Endothelial cell of umbilical vein (primary cell): Measurements from ENCODE around the gene NAPB. TPM values are rescaled to one million over a fixed set of nuclear protein-coding genes. Genes with fewer than 3 reads are reported as not detected.

Experiments used
- BruUV-seq: library from RNA; stranded (reverse); fragments of 400-500 nt; replicated peaks from 2 replicates; lab custom pipeline; 2021; lab: Mats Ljungman, UMichigan
- CTCF ChIA-PET: fragments of 300-600, 350-600 bp; sonication (Branson Sonifier 250); formaldehyde crosslinking; loops from one replicate; lab custom pipeline; 2021; ENCODE audit warnings: antibody characterized with exemption, inconsistent platforms; lab: Charles Lee
- POLR2A ChIA-PET: fragments of 300-600, 350-600 bp; sonication (Branson Sonifier 250); formaldehyde crosslinking; loops from one replicate; lab custom pipeline; 2021; ENCODE audit warnings: antibody characterized with exemption, inconsistent platforms; lab: Charles Lee
- DNase-seq: peaks from one replicate; pipeline ENCODE4 v3.0.0-alpha.2; 2011; ENCODE audit warnings: low read depth, low spot score
- FAIRE-seq: peaks from 2 replicates; lab custom pipeline; 2011; peaks lifted over from hg19 to GRCh38; lab: Jason Lieb, UNC
- H2AFZ ChIP-seq: 2 replicates; pipeline ENCODE4 v1.6.0; 2012; ENCODE audit warnings: low read depth, low read length, control low read depth, inconsistent platforms
- H3K27ac ChIP-seq: 2 replicates; pipeline ENCODE4 v1.5.1; 2011; ENCODE audit warnings: low read depth, mild to moderate bottlenecking, control low read depth, low read length, moderate library complexity; ENCODE audit not compliant: insufficient read depth
- H3K27me3 ChIP-seq, 2 experiments: 2 replicates each; pipeline versions ENCODE4 v1.6.0 to v1.6.1; 2011; ENCODE audit warnings: low read length in 2 of 2, mixed read lengths in 1 of 2; ENCODE audit not compliant: control insufficient read depth in 2 of 2, insufficient read depth in 2 of 2
- H3K36me3 ChIP-seq, 2 experiments: 2 replicates in 1 of 2; 3 replicates in 1 of 2; pipeline ENCODE4 v1.5.1; 2011; ENCODE audit warnings: low read length in 2 of 2, mild to moderate bottlenecking in 1 of 2, moderate library complexity in 1 of 2; ENCODE audit not compliant: control insufficient read depth in 2 of 2, insufficient read depth in 2 of 2; ENCODE audit errors: extremely low read depth in 1 of 2
- H3K4me1 ChIP-seq: 3 replicates; pipeline ENCODE4 v1.5.1; 2011; ENCODE audit warnings: mild to moderate bottlenecking, low read length; ENCODE audit not compliant: control insufficient read depth, insufficient read depth; ENCODE audit errors: extremely low read depth
- H3K4me2 ChIP-seq: 2 replicates; pipeline ENCODE4 v1.6.1; 2011; ENCODE audit warnings: low read length, control low read depth, mixed read lengths; ENCODE audit not compliant: insufficient read depth
- H3K4me3 ChIP-seq, 3 experiments: fragments of 200-600 bp in 1 of 3; sonication (generic), shearing (Covaris generic) in 1 of 3; replicated peaks in 1 of 3; 2 replicates each; pipeline ENCODE4 v1.5.1; 2011 to 2016; ENCODE audit warnings: control low read depth in 3 of 3, low read length in 3 of 3, mild to moderate bottlenecking in 2 of 3, inconsistent platforms in 1 of 3, low read depth in 1 of 3, moderate library complexity in 1 of 3; ENCODE audit not compliant: insufficient read depth in 1 of 3
- H3K79me2 ChIP-seq: 2 replicates; pipeline ENCODE4 v1.6.0; 2012; ENCODE audit warnings: low read length, inconsistent platforms; ENCODE audit not compliant: control insufficient read depth, insufficient read depth
- H3K9ac ChIP-seq: replicated peaks from 2 replicates; pipeline ENCODE3; 2011; ENCODE audit warnings: low read length, control low read depth; ENCODE audit not compliant: insufficient read depth; ENCODE audit errors: extremely low read depth
- H3K9me1 ChIP-seq: replicated peaks from 3 replicates; pipeline ENCODE4 v1.6.0; 2011; ENCODE audit warnings: mild to moderate bottlenecking, low read length; ENCODE audit not compliant: control insufficient read depth, insufficient read depth; ENCODE audit errors: extremely low read depth
- H3K9me3 ChIP-seq: replicated peaks from 2 replicates; pipeline ENCODE4 v1.5.1; 2012; ENCODE audit warnings: low read length, inconsistent platforms; ENCODE audit not compliant: control insufficient read depth, insufficient read depth
- H4K20me1 ChIP-seq: replicated peaks from 2 replicates; pipeline ENCODE3; 2011; ENCODE audit warnings: mild to moderate bottlenecking, low read length; ENCODE audit not compliant: control insufficient read depth, insufficient read depth; ENCODE audit errors: extremely low read depth
- EZH2 ChIP-seq: IDR thresholded peaks from 2 replicates; pipeline ENCODE4 v1.6.1; 2012; ENCODE audit warnings: borderline replicate concordance, low read depth, mild to moderate bottlenecking, moderate library complexity, low read length, inconsistent platforms; ENCODE audit not compliant: severe bottlenecking
- FOS ChIP-seq: IDR thresholded peaks from 2 replicates; pipeline ENCODE4 v1.6.1; 2011; ENCODE audit warnings: mild to moderate bottlenecking, low read length, moderate library complexity, borderline replicate concordance; ENCODE audit not compliant: insufficient read depth
- GATA2 ChIP-seq: IDR thresholded peaks from 2 replicates; pipeline ENCODE4 v1.7.0; 2011; ENCODE audit warnings: low read depth, mild to moderate bottlenecking, moderate library complexity, mixed read lengths, low read length; ENCODE audit not compliant: insufficient read length, insufficient read depth
- JUN ChIP-seq: IDR thresholded peaks from 2 replicates; pipeline ENCODE4 v1.6.1; 2011; ENCODE audit warnings: borderline replicate concordance, low read depth; ENCODE audit not compliant: insufficient read length, insufficient read depth
- MYC ChIP-seq: IDR thresholded peaks from one replicate; pipeline ENCODE4 v1.6.1; 2011; ENCODE audit warnings: mild to moderate bottlenecking, low read depth, low read length
- POLR2A ChIP-seq: IDR thresholded peaks from 2 replicates; pipeline ENCODE4 v1.6.1; 2012; ENCODE audit warnings: low read depth, mild to moderate bottlenecking, control low read depth, low read length
- POLR2AphosphoS5 ChIP-seq: IDR thresholded peaks from 2 replicates; pipeline ENCODE4 v1.6.1; 2012; ENCODE audit warnings: low read depth, mild to moderate bottlenecking, control low read depth, low read length, moderate library complexity; ENCODE audit not compliant: insufficient read depth
- dilution Hi-C: fragments of 300-500 bp; cut with MboI; formaldehyde crosslinking; loops from one replicate; pipeline ENCODE4 v1.15.0; 2019; ENCODE audit warnings: low sequenced_read_pairs; ENCODE audit not compliant: extremely low pct_ligation_motif_present
- intact Hi-C: fragments of 100-400 bp; cut with micrococcal nuclease; formaldehyde crosslinking; loops from one replicate; pipeline ENCODE4 v1.10.0; 2022
- polyA plus RNA-seq, 4 experiments: library from polyadenylated mRNA; depleted of rRNA in 3 of 4; stranded (reverse) in 3 of 4; unstranded in 1 of 4; fragments of >200 nt; gene quantifications; 2 replicates each; pipeline versions ENCODE4 v1.2.1 to v1.2.3, GENCODE V29; 2011 to 2012; ENCODE audit warnings: missing spikeins in 1 of 4
- total RNA-seq: library from RNA; stranded (reverse); gene quantifications from 2 replicates; pipeline ENCODE4 v1.2.3, GENCODE V29; 2021
- TF ChIP-seq, protein P1 (sequence below), 2 donors: IDR thresholded peaks; 1 replicate in 1 of 2; 2 replicates in 1 of 2; pipeline ENCODE4 v1.5.1; 2011; ENCODE audit warnings: low read length in 2 of 2, mild to moderate bottlenecking in 2 of 2, moderate library complexity in 2 of 2, control low read depth in 1 of 2, inconsistent platforms in 1 of 2, low read depth in 1 of 2; ENCODE audit not compliant: insufficient read depth in 1 of 2; ENCODE audit errors: extremely low read depth in 1 of 2
- TF ChIP-seq, protein P2 (sequence below): IDR thresholded peaks from 2 replicates; pipeline ENCODE4 v1.6.1; 2011; ENCODE audit not compliant: insufficient read depth, insufficient read length

The NAPB gene
- total and polyA plus RNA-seq, 2 donors (not counting 3 experiments of a cell fraction or from before 2014, with no cell fraction given): 4.7 to 10.1 TPM

DNA sequence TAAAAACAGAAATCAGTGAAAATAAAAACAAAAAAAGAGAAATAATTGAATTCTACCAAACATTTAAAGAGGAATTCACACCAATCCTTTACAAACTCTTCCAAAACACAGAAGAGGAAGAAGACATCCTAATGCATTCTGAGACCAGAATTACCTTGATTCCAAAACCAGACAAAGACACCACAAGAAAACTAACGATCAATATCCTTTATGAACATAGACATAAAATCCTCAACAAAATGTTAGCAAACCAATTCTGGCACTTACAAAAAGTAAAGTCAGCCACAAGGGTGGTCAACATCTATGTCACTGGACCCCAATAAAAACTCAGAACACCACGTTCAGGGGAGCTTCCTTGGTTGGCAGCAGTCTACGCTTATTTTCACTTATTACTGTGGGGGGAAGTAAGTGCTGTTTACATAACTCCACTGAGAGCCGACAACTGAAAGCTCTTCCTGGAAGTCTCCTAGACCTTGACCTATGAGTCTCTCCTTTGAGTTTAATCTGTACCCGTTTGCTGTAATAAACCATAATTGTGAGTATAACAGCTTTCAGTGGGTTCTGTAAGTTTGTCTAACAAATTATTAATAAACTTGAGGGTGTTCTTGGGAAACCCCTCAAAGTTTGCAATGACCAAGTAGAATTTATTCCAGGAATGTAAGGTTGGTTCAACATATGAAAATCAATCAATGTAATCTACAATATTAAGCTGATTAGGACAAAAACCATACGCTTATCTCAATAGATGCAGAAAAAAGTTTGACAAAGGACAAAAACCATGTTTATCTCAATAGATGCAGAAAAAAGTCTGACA, 34.8 kb downstream of the NAPB start:
- Histone ChIP-seq H4K20me1 (no peaks in the 10 kb centered on the region), H3K4me1 (peaks cover 3% of the 10 kb centered on the region), H3K27ac (no peak overlapping the region), H3K9ac (no peak overlapping the region), H3K79me2 (peaks cover 2% of the 10 kb centered on the region), H2AFZ (no peak overlapping the region), H3K36me3 (peaks cover 2% of the 10 kb centered on the region in 2 experiments), H3K4me3 (no peak overlapping the region), H3K4me2 (no peak overlapping the region), H3K9me3 (no peaks in the 10 kb centered on the region), H3K27me3 (no peaks in the 10 kb centered on the region), H3K9me1 (no peaks in the 10 kb centered on the region)
- dilution Hi-C loops (no loop called here), intact Hi-C loops (no loop called here)
- BruUV-seq: no TSS peak
- DNase-seq: peak; percentile 20
- no peak for TF ChIP-seq MYC
- no peak for TF ChIP-seq EZH2
- TF ChIP-seq, protein P1, sequence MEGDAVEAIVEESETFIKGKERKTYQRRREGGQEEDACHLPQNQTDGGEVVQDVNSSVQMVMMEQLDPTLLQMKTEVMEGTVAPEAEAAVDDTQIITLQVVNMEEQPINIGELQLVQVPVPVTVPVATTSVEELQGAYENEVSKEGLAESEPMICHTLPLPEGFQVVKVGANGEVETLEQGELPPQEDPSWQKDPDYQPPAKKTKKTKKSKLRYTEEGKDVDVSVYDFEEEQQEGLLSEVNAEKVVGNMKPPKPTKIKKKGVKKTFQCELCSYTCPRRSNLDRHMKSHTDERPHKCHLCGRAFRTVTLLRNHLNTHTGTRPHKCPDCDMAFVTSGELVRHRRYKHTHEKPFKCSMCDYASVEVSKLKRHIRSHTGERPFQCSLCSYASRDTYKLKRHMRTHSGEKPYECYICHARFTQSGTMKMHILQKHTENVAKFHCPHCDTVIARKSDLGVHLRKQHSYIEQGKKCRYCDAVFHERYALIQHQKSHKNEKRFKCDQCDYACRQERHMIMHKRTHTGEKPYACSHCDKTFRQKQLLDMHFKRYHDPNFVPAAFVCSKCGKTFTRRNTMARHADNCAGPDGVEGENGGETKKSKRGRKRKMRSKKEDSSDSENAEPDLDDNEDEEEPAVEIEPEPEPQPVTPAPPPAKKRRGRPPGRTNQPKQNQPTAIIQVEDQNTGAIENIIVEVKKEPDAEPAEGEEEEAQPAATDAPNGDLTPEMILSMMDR (IDR thresholded peaks at IDR 0.05; ENCODE audit: extremely low read depth in 1 of 2, insufficient read depth in 1 of 2, low read depth in 1 of 2, low read length in 2 of 2): no peak
- TF ChIP-seq POLR2A: no peak
- TF ChIP-seq GATA2: no peak
- TF ChIP-seq JUN: no peak
- TF ChIP-seq POLR2AphosphoS5: no peak
- TF ChIP-seq, protein P2, sequence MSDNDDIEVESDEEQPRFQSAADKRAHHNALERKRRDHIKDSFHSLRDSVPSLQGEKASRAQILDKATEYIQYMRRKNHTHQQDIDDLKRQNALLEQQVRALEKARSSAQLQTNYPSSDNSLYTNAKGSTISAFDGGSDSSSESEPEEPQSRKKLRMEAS: no peak
- TF ChIP-seq FOS: no peak
- ChIA-PET CTCF (interaction anchor here (1.0 to 2.6 kb wide), 5 partner anchors 11 to 51 kb away, joined by 3 to 10 read pairs (median 3); partner anchors contain the start of gene NAPB), POLR2A (no interaction called here)
- FAIRE-seq: peak; percentile 62
